Ishikawa (cell line): ENCODE measurements around the gene SNRNP25.
A peak's percentile ranks its signal among the peaks of the same experiment; 100 is the strongest.

ENCODE experiments used
- CEBPB ChIP-seq: IDR thresholded peaks from 2 replicates; pipeline ENCODE4 v1.6.1; 2012
- CREB1 ChIP-seq: IDR thresholded peaks from 2 replicates; pipeline ENCODE4 v1.6.1; 2012; ENCODE audit warnings: low read depth
- EGR1 ChIP-seq: IDR thresholded peaks from 2 replicates; pipeline ENCODE4 v1.6.1; 2012
- EP300 ChIP-seq: IDR thresholded peaks from 2 replicates; pipeline ENCODE4 v1.6.1; 2012; ENCODE audit warnings: borderline replicate concordance
- FOXM1 ChIP-seq: IDR thresholded peaks from 2 replicates; pipeline ENCODE4 v1.6.1; 2012; ENCODE audit warnings: low read depth, borderline replicate concordance
- MAX ChIP-seq: IDR thresholded peaks from 2 replicates; pipeline ENCODE4 v1.6.1; 2012
- NFIC ChIP-seq: IDR thresholded peaks from 2 replicates; pipeline ENCODE4 v1.6.1; 2012
- RAD21 ChIP-seq: IDR thresholded peaks from 2 replicates; pipeline ENCODE4 v1.6.1; 2012; ENCODE audit warnings: low read depth
- REST ChIP-seq: IDR thresholded peaks from 2 replicates; pipeline ENCODE4 v1.6.1; 2012; ENCODE audit warnings: low read depth, mild to moderate bottlenecking
- TAF1 ChIP-seq: IDR thresholded peaks from 2 replicates; pipeline ENCODE4 v1.6.1; 2012; ENCODE audit warnings: low read depth, mild to moderate bottlenecking
- TCF12 ChIP-seq: IDR thresholded peaks from 2 replicates; pipeline ENCODE4 v1.6.1; 2012; ENCODE audit warnings: low read depth
- TEAD4 ChIP-seq: IDR thresholded peaks from 2 replicates; pipeline ENCODE4 v1.6.1; 2012
- USF1 ChIP-seq: IDR thresholded peaks from 2 replicates; pipeline ENCODE4 v1.6.1; 2012
- YY1 ChIP-seq: IDR thresholded peaks from 2 replicates; pipeline ENCODE4 v1.6.1; 2012; ENCODE audit warnings: low read depth
- ZBTB7A ChIP-seq: IDR thresholded peaks from 2 replicates; pipeline ENCODE4 v1.6.1; 2012; ENCODE audit warnings: low read depth

The SNRNP25 gene

DNA sequence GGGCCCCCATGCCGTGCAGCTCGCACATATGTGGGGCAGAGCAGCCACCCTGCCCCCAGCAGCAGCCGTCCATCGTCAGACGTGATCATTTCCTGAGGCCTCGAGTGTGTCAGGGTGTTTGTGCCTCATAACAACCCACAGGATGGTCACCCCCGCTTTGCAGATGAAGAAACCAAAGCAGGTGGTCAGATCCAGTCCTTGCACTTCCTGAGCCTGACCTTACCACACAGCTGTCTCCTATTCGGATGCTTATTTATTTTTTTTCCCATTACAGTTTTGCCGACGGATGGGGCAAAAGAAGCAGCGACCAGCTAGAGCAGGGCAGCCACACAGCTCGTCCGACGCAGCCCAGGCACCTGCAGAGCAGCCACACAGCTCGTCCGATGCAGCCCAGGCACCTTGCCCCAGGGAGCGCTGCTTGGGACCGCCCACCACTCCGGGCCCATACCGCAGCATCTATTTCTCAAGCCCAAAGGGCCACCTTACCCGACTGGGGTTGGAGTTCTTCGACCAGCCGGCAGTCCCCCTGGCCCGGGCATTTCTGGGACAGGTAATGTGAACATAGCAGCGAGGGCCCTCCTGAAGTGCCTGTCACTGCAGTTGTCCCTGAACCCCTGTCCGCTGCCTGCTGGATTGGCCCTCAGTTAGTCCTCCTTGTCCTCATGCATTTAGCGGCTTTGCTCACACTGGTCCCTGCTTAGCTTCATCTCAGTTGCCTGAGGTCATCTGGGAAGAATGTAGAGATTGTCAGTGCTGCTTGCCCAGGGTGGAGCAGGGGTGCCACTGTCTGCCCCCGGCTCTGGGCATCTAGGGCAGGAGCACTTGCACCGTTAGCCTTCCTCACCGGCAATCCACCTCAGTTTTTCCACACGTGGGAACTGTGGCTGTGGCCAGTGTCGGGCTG, 25.8 kb downstream of the SNRNP25 start:
- TF ChIP-seq CREB1: no peak
- TF ChIP-seq USF1: no peak
- TF ChIP-seq YY1: no peak
- no peak for TF ChIP-seq RAD21
- TF ChIP-seq TEAD4: no peak
- TF ChIP-seq ZBTB7A: no peak
- no peak for TF ChIP-seq REST
- no peak for TF ChIP-seq NFIC
- no peak for TF ChIP-seq EP300
- TF ChIP-seq TAF1: no peak

GRCh38 chr16:83060-83603, 29.5 kb downstream of the SNRNP25 start:
- no peak for TF ChIP-seq EGR1
- no peak for TF ChIP-seq USF1
- TF ChIP-seq YY1: no peak
- TF ChIP-seq CREB1: no peak
- TF ChIP-seq REST: no peak
- TF ChIP-seq TAF1: no peak
- TF ChIP-seq ZBTB7A: no peak
- no peak for TF ChIP-seq RAD21
- no peak for TF ChIP-seq TCF12
- no peak for TF ChIP-seq NFIC
- no peak for TF ChIP-seq FOXM1
- TF ChIP-seq EP300: no peak
- no peak for TF ChIP-seq MAX
- TF ChIP-seq TEAD4: no peak
- TF ChIP-seq CEBPB: no peak

DNA sequence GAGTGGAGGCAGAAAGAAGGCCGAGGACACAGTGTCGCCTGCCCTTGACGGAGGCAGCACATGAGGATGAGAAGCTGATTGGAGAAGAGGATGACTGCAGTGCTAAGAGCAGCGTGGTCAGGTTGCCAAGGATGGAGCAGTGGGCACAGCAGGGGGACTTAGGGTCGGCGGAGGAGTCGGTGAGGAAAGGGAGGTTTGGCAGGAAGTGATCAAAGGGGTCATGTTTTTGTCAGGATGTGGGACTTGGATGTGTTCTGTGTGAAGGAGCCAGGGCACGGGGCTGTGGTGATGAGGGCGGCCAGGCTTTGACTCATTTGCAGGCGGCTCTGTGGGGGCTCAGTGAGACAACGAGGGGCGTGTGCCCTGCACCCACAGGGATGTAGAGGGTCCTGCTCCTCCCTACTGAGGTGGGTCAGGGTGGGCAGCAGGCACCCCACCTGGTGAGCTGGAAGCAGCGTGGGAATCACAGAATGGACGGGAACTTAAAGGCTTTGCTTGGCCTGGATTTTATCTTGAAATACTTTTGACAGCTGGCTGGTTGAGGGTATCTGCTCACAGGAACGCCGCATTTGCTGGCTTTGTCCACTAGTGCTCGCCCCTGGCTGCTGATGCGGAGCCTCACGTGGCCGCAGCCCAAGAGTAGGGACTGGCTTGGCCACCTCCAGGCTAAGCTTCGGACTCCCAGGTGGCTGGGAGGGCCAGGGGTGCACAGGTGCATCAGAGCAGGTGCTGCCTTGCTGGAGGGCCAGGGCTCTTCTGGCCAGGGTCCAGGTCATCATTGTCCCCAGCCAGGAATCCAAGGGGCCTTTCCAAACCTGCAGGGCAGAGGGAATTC, 30.4 kb downstream of the SNRNP25 start:
- peak; percentile 57; the same call in 1 of the 2 replicates for TF ChIP-seq TCF12
- no peak for TF ChIP-seq ZBTB7A
- 0 out of 2 replicates have a peak, but pooled peaks have one; percentile 2 for TF ChIP-seq MAX
- peak; percentile 70 for TF ChIP-seq USF1
- TF ChIP-seq NFIC: no peak
- TF ChIP-seq FOXM1: no peak

GRCh38 chr16:84718-85406, 31.2 kb downstream of the SNRNP25 start:
- TF ChIP-seq TCF12: peak; percentile 66; the same call in 1 of the 2 replicates
- TF ChIP-seq EGR1: peak; percentile 56; the same call in 1 of the 2 replicates
- TF ChIP-seq RAD21: no peak
- peak; percentile 71; the same call in 1 of the 2 replicates for TF ChIP-seq EP300
- TF ChIP-seq NFIC: peak; percentile 15; the same call in 1 of the 2 replicates
